ENCODE data around the gene SPNS3. TPM values are rescaled to one million over a fixed set of nuclear protein-coding genes. Genes with fewer than 3 reads are reported as not detected.

The SPNS3 gene
- total and polyA plus RNA-seq, 2 of the 8 experiments (the other 6 are each of a cell fraction or from before 2014, with no cell fraction given), result not detected

DNA sequence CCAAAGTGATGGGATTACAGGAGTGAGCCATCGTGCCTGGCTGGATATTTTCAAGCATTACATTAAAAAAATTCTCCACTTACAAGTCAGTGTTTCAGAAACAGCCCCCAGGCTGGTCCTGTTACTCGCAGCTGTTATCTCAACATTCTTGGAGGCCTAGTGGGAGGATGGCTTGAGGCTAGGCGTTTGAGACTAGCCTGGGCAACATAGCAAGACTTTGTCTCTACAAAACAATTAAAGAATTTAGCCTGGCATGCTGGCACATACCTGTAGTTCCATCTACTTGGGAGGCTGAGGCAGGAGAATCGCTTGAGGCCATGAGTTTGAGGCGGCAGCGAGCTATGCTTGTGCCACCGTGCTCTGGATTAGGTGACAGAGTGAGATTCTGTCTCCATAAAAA lies 26.5 kb upstream of the SPNS3 start:
- Histone ChIP-seq H3K18ac (ENCODE audit: extremely low read depth, low read length) (no peak overlapping the region), H2BK5ac (ENCODE audit: low read depth, low read length) (no peak overlapping the region), H3K4ac (replicated peaks; ENCODE audit: insufficient read length, low read depth, low read length) (no peak overlapping the region), H3K4me2 (ENCODE audit: insufficient read depth in 1 of 2, low read depth in 2 of 2, low read length in 2 of 2) (no peak overlapping the region), H4K8ac (ENCODE audit: extremely low read depth, insufficient read depth, low read length) (no peak overlapping the region; the same call in 1 of the 2 replicates), H2BK20ac (ENCODE audit: low read length) (no peak overlapping the region), H3K9me3 (ENCODE audit: insufficient read depth in 2 of 2, low read depth in 1 of 2, low read length in 1 of 2) (no peaks in the 10 kb centered on the region), H2AFZ (ENCODE audit: low read length) (no peak overlapping the region), H3K14ac (ENCODE audit: insufficient read length) (no peak overlapping the region), H2BK12ac (ENCODE audit: low read depth, low read length) (no peak overlapping the region), H3K4me3 (ENCODE audit: extremely low read depth in 1 of 4, insufficient read depth in 2 of 4, low read depth in 3 of 4, low read length in 4 of 4) (no peak overlapping the region), H3K23ac (ENCODE audit: insufficient read length) (no peak overlapping the region), H3K79me1 (ENCODE audit: low read depth, low read length) (no peaks in the 10 kb centered on the region), H3K27ac (ENCODE audit: low read depth, low read length) (no peak overlapping the region), H4K91ac (replicated peaks; ENCODE audit: insufficient read length, low read length) (no peak overlapping the region), H3K4me1 (replicated peaks in 1 of 4; ENCODE audit: control insufficient read depth in 3 of 4, insufficient read depth in 4 of 4, low read length in 3 of 4) (peaks cover 0 to 3% (median 1%) of the 10 kb centered on the region in 4 experiments; a peak in 1 of 7 replicates), H3K36me3 (ENCODE audit: control insufficient read depth in 2 of 4, insufficient read depth in 4 of 4, low read length in 3 of 4) (no peaks in the 10 kb centered on the region), H2BK120ac (replicated peaks; ENCODE audit: low read depth, low read length) (no peak overlapping the region), H3K23me2 (ENCODE audit: low read depth, low read length) (no peaks in the 10 kb centered on the region), H4K20me1 (replicated peaks in 1 of 2; ENCODE audit: control insufficient read depth in 1 of 2, insufficient read depth in 2 of 2, low read length in 2 of 2) (no peaks in the 10 kb centered on the region), H3K9ac (replicated peaks in 1 of 4; ENCODE audit: extremely low read depth in 1 of 4, low read depth in 3 of 4, low read length in 3 of 4) (no peak overlapping the region), H3K27me3 (replicated peaks in 1 of 4; ENCODE audit: control insufficient read depth in 3 of 4, extremely low read depth in 1 of 4, insufficient read depth in 3 of 4, low read length in 3 of 4) (no peaks in the 10 kb centered on the region), H3K56ac (replicated peaks; ENCODE audit: insufficient read length, low read depth, low read length) (no peak overlapping the region), H2BK15ac (ENCODE audit: low read length) (no peak overlapping the region), H2AK5ac (ENCODE audit: low read depth, low read length) (no peak overlapping the region), H4K5ac (ENCODE audit: insufficient read length, low read depth, low read length) (no peak overlapping the region), H3K79me2 (ENCODE audit: control insufficient read depth in 1 of 2, insufficient read depth in 2 of 2, low read length in 2 of 2) (no peaks in the 10 kb centered on the region)
- WGBS, 2 experiments (ENCODE audit: extremely low coverage in 1 of 2, insufficient coverage in 1 of 2, insufficient read length in 1 of 2, insufficient replicate concordance in 2 of 2, low coverage in 1 of 2, low lambda C conversion rate in 2 of 2, missing lambda C conversion rate in 1 of 2), result 96% methylated on average over 7 of the region's 7 CpGs; no CpG with 5 or more reads in 1 of the 2 experiments
- POLR2A ChIA-PET (ENCODE audit: partially characterized antibody), result interaction anchor here (3.6 kb wide), 1 partner anchor 10 kb away, joined by 26 read pairs; no protein-coding TSS in a partner anchor
- no peak for TF ChIP-seq ZNF274 (IDR thresholded peaks at IDR 0.05; ENCODE audit: borderline replicate concordance, extremely low read depth, low read length)
- TF ChIP-seq ASH2L (IDR thresholded peaks at IDR 0.05; ENCODE audit: low read length), result no peak
- no peak for TF ChIP-seq CEBPB (IDR thresholded peaks at IDR 0.05; ENCODE audit: low read depth, low read length)
- no peak for TF ChIP-seq POLR2A (IDR thresholded peaks at IDR 0.05; ENCODE audit: control extremely low read depth in 1 of 2, low read depth in 2 of 2, low read length in 2 of 2)
- TF ChIP-seq MAFK (IDR thresholded peaks at IDR 0.05; ENCODE audit: low read depth, low read length), result no peak
- no peak for TF ChIP-seq CHD2 (IDR thresholded peaks at IDR 0.05; ENCODE audit: low read length)
- no peak for TF ChIP-seq FOSL1 (IDR thresholded peaks at IDR 0.05; ENCODE audit: insufficient read depth, low read depth, low read length)
- CTCF ChIA-PET (ENCODE audit: partially characterized antibody), result interaction anchor here (0.7 to 4.4 kb wide), 7 partner anchors 10 to 234 kb away, joined by 3 to 23 read pairs (median 3); no protein-coding TSS in a partner anchor
- FAIRE-seq (no peak), DNase-seq (ENCODE audit: low read depth in 1 of 2, low spot score in 2 of 2) (no peak)
